GM20000 (cell line): Measurements from ENCODE around the gene SPATA31A7.
"Not testable (repeated sequence)": the region's sequence is repeated elsewhere in the genome, so short reads cannot be mapped to it uniquely, and the experiment has no call there.

Experiments
- DNase-seq: peaks from one replicate; pipeline ENCODE4 v3.0.0; 2012; ENCODE audit warnings: low spot score

Gene SPATA31A7

DNA sequence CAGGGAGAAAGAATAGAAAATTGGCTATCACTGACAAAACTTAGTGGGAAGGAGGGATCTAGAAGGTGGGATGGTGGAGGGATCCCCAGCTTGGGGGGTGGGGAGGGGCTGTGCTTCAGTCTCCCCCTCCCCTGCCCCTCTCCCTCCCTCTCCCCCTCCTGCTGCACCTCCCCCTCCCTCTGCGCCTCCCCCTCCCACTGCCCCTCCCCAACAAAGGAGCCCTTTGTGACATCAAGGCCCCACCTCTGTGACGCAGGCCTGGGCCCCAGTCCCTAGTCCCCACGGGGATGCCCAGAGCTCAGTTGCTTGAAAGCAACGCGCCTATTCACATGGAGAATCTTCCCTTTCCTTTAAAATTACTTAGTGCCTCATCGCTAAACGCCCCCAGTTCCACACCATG lies at the start of gene SPATA31A7:
SPATA31A7 (plus strand) TSS at position 301 of the 400 bp plus-strand sequence; CDS start at position 330, 29 bp downstream.
- DNase-seq: not testable (repeated sequence)

DNA sequence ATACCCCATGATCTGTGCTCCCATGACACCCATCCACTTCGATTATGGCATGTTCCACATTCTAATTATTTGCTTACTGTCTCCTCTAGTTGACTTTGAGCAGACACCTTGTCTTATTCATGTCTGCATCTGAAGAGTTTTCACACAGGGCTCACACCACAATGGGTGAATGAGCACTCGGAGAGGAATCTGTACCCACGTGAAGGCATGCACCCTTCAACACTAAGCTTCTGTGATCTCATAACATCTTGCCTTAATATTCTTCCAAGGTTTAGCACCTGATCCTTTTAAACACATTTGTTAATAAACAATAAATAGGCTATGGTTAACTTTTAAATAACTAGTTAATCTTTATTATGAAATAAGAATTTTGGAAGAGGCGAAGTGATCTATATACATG lies 36.6 kb downstream of the SPATA31A7 start:
- DNase-seq: not testable (repeated sequence)
